Measurements from ENCODE around the gene RAI1. TPM values are rescaled to one million over a fixed set of nuclear protein-coding genes. Genes with fewer than 3 reads are reported as not detected.
A peak's percentile ranks its signal among the peaks of the same experiment; 100 is the strongest.

Gene RAI1
- total and polyA plus RNA-seq, 10 of the 15 experiments (the other 5 are each of a cell fraction or from before 2014, with no cell fraction given) = 0.66 to 37.7 (median 6.0) TPM

DNA sequence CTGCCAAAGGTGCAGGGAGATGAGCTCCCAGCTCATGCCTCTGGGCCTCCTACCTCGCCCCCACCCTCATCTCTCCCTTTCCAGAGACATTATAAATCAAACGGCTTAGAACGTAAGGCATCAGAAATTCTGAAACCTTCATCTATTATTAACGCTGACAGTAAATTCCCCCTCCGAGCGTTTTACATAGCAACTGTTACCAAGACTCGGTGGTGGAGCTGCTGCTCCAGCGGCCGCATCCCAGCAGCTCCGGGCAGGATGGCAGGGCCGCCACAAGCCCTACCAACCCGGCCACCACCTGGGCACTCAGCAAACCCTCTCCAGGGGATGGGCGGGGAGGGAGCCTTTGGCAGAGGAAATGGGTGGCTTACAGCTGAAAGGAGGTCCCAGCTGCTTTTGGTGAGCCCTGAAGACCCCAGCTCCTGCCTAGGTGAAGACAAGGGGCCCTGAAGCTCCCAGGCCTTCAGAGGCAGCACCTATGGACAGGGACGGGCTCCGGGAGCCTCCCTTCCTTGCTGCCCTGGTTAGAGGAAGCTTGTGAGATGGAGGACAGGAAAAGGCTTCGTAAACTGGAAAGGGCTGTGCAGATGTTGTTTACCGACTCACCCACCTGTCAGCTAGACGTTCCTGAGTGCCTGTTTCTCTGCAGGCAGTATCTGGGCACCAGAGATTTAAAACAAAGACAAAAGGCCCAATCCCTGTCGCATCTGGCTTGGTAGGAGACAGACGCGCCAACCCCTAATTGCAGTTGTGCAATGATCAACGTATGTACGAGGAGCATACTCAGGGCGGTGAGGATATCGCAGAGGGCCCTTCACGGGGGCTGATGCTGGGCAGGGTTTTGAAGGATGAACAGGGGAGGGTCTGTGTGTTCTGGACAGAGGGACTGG lies 76.9 kb downstream of the RAI1 start:
- Histone ChIP-seq H3K79me2 (ENCODE audit: control insufficient read depth, insufficient read depth, low read length) (peaks cover 9% of the 10 kb centered on the region), H2AFZ (ENCODE audit: control insufficient read depth, low read depth, low read length) (no peak overlapping the region), H3K36me3 (ENCODE audit: control insufficient read depth in 2 of 2, insufficient read depth in 2 of 2, low read length in 1 of 2) (peaks cover 0 to 15% of the 10 kb centered on the region in 2 experiments; a peak in 2 of 4 replicates), H3K9me3 (replicated peaks; ENCODE audit: control insufficient read depth, insufficient read depth, low read length) (no peaks in the 10 kb centered on the region), H3K9ac (ENCODE audit: control insufficient read depth, insufficient read depth, low read length) (no peak overlapping the region; the same call in 1 of the 2 replicates), H3K4me2 (ENCODE audit: control insufficient read depth, insufficient read depth) (peak overlapping the region; percentile 65), H3K4me3 (no peak overlapping the region), H4K20me1 (ENCODE audit: control insufficient read depth, insufficient read depth) (no peaks in the 10 kb centered on the region), H3K4me1 (ENCODE audit: control insufficient read depth, insufficient read depth, low read length) (peaks cover 18% of the 10 kb centered on the region), H3K27ac (ENCODE audit: control insufficient read depth, insufficient read depth) (peak overlapping the region; percentile 52; the same call in 1 of the 2 replicates), H3K27me3 (replicated peaks in 1 of 2; ENCODE audit: control insufficient read depth in 2 of 2, insufficient read depth in 2 of 2, low read length in 1 of 2) (no peaks in the 10 kb centered on the region)
- SMC1A ChIA-PET (ENCODE audit: uncharacterized antibody, unreplicated experiment) = no interaction called here
- ATAC-seq (no peak), DNase-seq (ENCODE audit: low read depth, low spot score) (no peak), FAIRE-seq (no peak)
- intact Hi-C loops (cut with micrococcal nuclease; ENCODE audit: unreplicated experiment) (no loop called here), in situ Hi-C loops (cut with MboI) (no loop called here)
- no peak for TF ChIP-seq TCF3 (IDR thresholded peaks at IDR 0.05; ENCODE audit: borderline replicate concordance, insufficient read depth, low read depth, low read length)
- TF ChIP-seq YBX1 (IDR thresholded peaks at IDR 0.05) = no peak
- no peak for TF ChIP-seq REST (IDR thresholded peaks at IDR 0.05; ENCODE audit: low read depth, low read length)
- TF ChIP-seq, protein P1, sequence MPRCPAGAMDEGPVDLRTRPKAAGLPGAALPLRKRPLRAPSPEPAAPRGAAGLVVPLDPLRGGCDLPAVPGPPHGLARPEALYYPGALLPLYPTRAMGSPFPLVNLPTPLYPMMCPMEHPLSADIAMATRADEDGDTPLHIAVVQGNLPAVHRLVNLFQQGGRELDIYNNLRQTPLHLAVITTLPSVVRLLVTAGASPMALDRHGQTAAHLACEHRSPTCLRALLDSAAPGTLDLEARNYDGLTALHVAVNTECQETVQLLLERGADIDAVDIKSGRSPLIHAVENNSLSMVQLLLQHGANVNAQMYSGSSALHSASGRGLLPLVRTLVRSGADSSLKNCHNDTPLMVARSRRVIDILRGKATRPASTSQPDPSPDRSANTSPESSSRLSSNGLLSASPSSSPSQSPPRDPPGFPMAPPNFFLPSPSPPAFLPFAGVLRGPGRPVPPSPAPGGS (IDR thresholded peaks at IDR 0.05; ENCODE audit: borderline replicate concordance, insufficient read depth, low read depth, low read length, poor library complexity, severe bottlenecking) = no peak
- TF ChIP-seq BRCA1 (IDR thresholded peaks at IDR 0.05; ENCODE audit: low read depth, low read length) = no peak
- TF ChIP-seq PAX5 (IDR thresholded peaks at IDR 0.05; ENCODE audit: borderline replicate concordance, low read depth, low read length) = no peak
- WGBS (ENCODE audit: insufficient coverage, insufficient replicate concordance, low lambda C conversion rate, missing lambda C conversion rate) = 68% methylated on average over 26 of the region's 26 CpGs
- POLR2A ChIA-PET = no interaction called here
- CTCF ChIA-PET = interaction anchor here (1.5 kb wide), 1 partner anchor 29 kb away, joined by 5 read pairs; no protein-coding TSS in a partner anchor
- RAD21 ChIA-PET (ENCODE audit: unreplicated experiment) = no interaction called here
- BruUV-seq (replicated peaks) = no TSS peak
